Astrocyte (in vitro differentiated cells and primary cell): Measurements from ENCODE around the gene PKHD1.

ENCODE experiments used
- CTCF ChIP-seq: IDR thresholded peaks from 2 replicates; pipeline ENCODE4 v1.5.1; 2011; ENCODE audit warnings: low read depth, mild to moderate bottlenecking, inconsistent platforms, low read length, moderate library complexity; ENCODE audit not compliant: insufficient read depth
- EZH2 ChIP-seq: IDR thresholded peaks from 2 replicates; pipeline ENCODE4 v1.6.1; 2012; ENCODE audit warnings: mild to moderate bottlenecking, low read length, inconsistent platforms; ENCODE audit not compliant: insufficient read depth

- TF ChIP-seq CTCF, result no peak
- no peak for TF ChIP-seq EZH2
Measured at GRCh38 chr6:52059821-52060220, 27.6 kb downstream of the PKHD1 start.
